HG02610 (cell line): ENCODE data around the gene RAPSN.

ENCODE experiments used
- ATAC-seq: cut with Tn5 transposase; IDR thresholded peaks from one replicate; pipeline ENCODE4 v1.9.1; 2021; ENCODE audit warnings: mild to moderate bottlenecking, moderate library complexity; ENCODE audit not compliant: unreplicated experiment

The RAPSN gene

GRCh38 chr11:47466701-47467250 is 17.8 kb upstream of the RAPSN start:
- ATAC-seq: no peak

- ATAC-seq: no peak
Measured at GRCh38 chr11:47466201-47466600, 17.3 kb upstream of the RAPSN start.

GRCh38 chr11:47464483-47464882 is 15.5 kb upstream of the RAPSN start:
- ATAC-seq: no peak

- ATAC-seq: no peak
Measured at GRCh38 chr11:47461876-47462275, 12.9 kb upstream of the RAPSN start.

- ATAC-seq: no peak
Measured at GRCh38 chr11:47460571-47461235, 11.8 kb upstream of the RAPSN start.

GRCh38 chr11:47454258-47454671 is 5.3 kb upstream of the RAPSN start:
- ATAC-seq: peak; percentile 61

- no peak for ATAC-seq
Measured at GRCh38 chr11:47453365-47453764, 4.4 kb upstream of the RAPSN start.

GRCh38 chr11:47451990-47452389 is 3.1 kb upstream of the RAPSN start:
- ATAC-seq: no peak

GRCh38 chr11:47451436-47451835 is 2.5 kb upstream of the RAPSN start:
- no peak for ATAC-seq

- ATAC-seq: no peak
Measured at GRCh38 chr11:47449541-47449940, 605 bp upstream of the RAPSN start.

GRCh38 chr11:47447906-47448305 is 1.0 kb downstream of the RAPSN start:
- no peak for ATAC-seq

- ATAC-seq: no peak
Measured at GRCh38 chr11:47446833-47447232, 2.1 kb downstream of the RAPSN start.

GRCh38 chr11:47445840-47446239 is 3.1 kb downstream of the RAPSN start:
- ATAC-seq: no peak

- no peak for ATAC-seq
Measured at GRCh38 chr11:47443817-47444216, 5.1 kb downstream of the RAPSN start.

- ATAC-seq: no peak
Measured at GRCh38 chr11:47443028-47443700, 5.8 kb downstream of the RAPSN start.

GRCh38 chr11:47442514-47442913 is 6.4 kb downstream of the RAPSN start:
- no peak for ATAC-seq

- ATAC-seq: no peak
Measured at GRCh38 chr11:47441421-47441820, 7.5 kb downstream of the RAPSN start.

- ATAC-seq: no peak
Measured at GRCh38 chr11:47440054-47440476, 8.9 kb downstream of the RAPSN start.

GRCh38 chr11:47438721-47439120 is 10.2 kb downstream of the RAPSN start:
- ATAC-seq: no peak

- ATAC-seq: no peak
Measured at GRCh38 chr11:47437746-47438418, 11.1 kb downstream of the RAPSN start.

- ATAC-seq: no peak
Measured at GRCh38 chr11:47437218-47437745, 11.7 kb downstream of the RAPSN start.

- no peak for ATAC-seq
Measured at GRCh38 chr11:47436726-47437125, 12.2 kb downstream of the RAPSN start.
